Testis (tissue), 5 donors: ENCODE results near the gene C11orf65. TPM values are rescaled to one million over a fixed set of nuclear protein-coding genes. Genes with fewer than 3 reads are reported as not detected.

ENCODE experiments used
- DNase-seq: peaks from one replicate; pipeline ENCODE4 v3.0.0-alpha.2; 2019
- H3K27ac ChIP-seq, 2 donors: fragments of 200-600 bp; sonication (generic); one replicate each; pipeline ENCODE4 v1.5.1; 2019
- H3K27me3 ChIP-seq: fragments of 200-600 bp; sonication (generic); one replicate; pipeline ENCODE4 v1.5.1; 2019
- H3K36me3 ChIP-seq: fragments of 200-600 bp; sonication (generic); one replicate; pipeline ENCODE4 v1.5.1; 2017; ENCODE audit warnings: low read depth; ENCODE audit errors: missing control alignments
- H3K4me1 ChIP-seq: fragments of 200-600 bp; sonication (generic); one replicate; pipeline ENCODE4 v1.5.1; 2019
- H3K4me3 ChIP-seq, 2 donors: fragments of 200-600 bp; sonication (generic); one replicate each; pipeline ENCODE4 v1.5.1; 2017 to 2019
- H3K9me3 ChIP-seq: fragments of 200-600 bp; sonication (generic); one replicate; pipeline ENCODE4 v1.5.1; 2017
- CTCF ChIP-seq, 3 experiments: fragments of 450-650 bp in 2 of 3; fragments of 200-600 bp in 1 of 3; sonication (generic) in 1 of 3; IDR thresholded peaks; one replicate each; pipeline ENCODE4 v1.5.1; 2016 to 2019; ENCODE audit warnings: antibody characterized with exemption in 3 of 3, mild to moderate bottlenecking in 2 of 3, moderate library complexity in 1 of 3
- POLR2A ChIP-seq: fragments of 450-650 bp; IDR thresholded peaks from one replicate; pipeline ENCODE4 v1.6.1; 2017; ENCODE audit warnings: antibody characterized with exemption, mild to moderate bottlenecking, moderate library complexity
- WGBS, 2 donors: methylation state at CpG; one replicate each; pipeline ENCODE4 v1.1.5; 2018; 5-methylcytosine and 5-hydroxymethylcytosine counted together
- intact Hi-C: fragments of 100-400 bp; cut with DNase I; formaldehyde crosslinking; loops from one replicate; pipeline ENCODE4 v1.15.1; 2023; ENCODE audit warnings: low total_unique reads
- long read RNA-seq, 2 donors: transcript quantifications; one replicate each; lab custom pipeline, GENCODE V29; 2026
- polyA plus RNA-seq: library from polyadenylated mRNA; stranded (reverse); fragments of 350-450 nt; fragmentation: Illumina TruSeq; extraction: RNeasy Lipid Tissue Mini Kit (QIAGEN cat#74804); gene quantifications from one replicate; pipeline ENCODE4 v1.2.3, GENCODE V29; 2014; ENCODE audit warnings: low read depth, low replicate concordance; ENCODE audit not compliant: insufficient read depth
- total RNA-seq, 2 donors: library from RNA; depleted of rRNA; stranded (reverse); fragments of >200 nt; gene quantifications; one replicate each; pipeline ENCODE4 v1.2.3, GENCODE V29; 2016

Gene C11orf65
- total RNA-seq: 10 to 100 TPM; 22.1 to 48.9 TPM
- polyA plus RNA-seq: 69.7 TPM
- long read RNA-seq, donor 1, partial matches to known transcripts: 0 of 1 reads
- long read RNA-seq, donor 1, other reads (novel, unspliced or antisense): 0 of 1 reads
- long read RNA-seq, donor 2: 0 reads

GRCh38 chr11:108467091-108467823, at the start of gene C11orf65:
TSS of gene C11orf65 (minus strand) at chr11:108467529. CDS start at chr11:108461559, 5,970 bp downstream.
- 0% methylated on average over 24 to 35 of the region's 35 CpGs for WGBS, 2 donors
- intact Hi-C loops: no loop called here

GRCh38 chr11:108516125-108516524, 48.8 kb upstream of the C11orf65 start:
- H3K36me3 ChIP-seq: no peaks in the 10 kb centered on the region
- no peaks in the 10 kb centered on the region for H3K9me3 ChIP-seq
- no peak for DNase-seq
- TF ChIP-seq POLR2A (no peak), CTCF (IDR thresholded peaks at IDR 0.05) (no peak)
- no peaks in the 10 kb centered on the region for H3K27me3 ChIP-seq
- no peak overlapping the region for H3K27ac ChIP-seq
- no peaks in the 10 kb centered on the region for H3K4me1 ChIP-seq
- peak overlapping the region in 1 of 2 donors; percentile 23 for H3K4me3 ChIP-seq
- intact Hi-C loops: no loop called here
- 70 to 88% methylated on average over 4 of the region's 4 CpGs for WGBS, 2 donors

More at GRCh38 chr11:108467091-108467823, at the start of gene C11orf65:
- Histone ChIP-seq H3K36me3 (no peaks in the 10 kb centered on the region), H3K27ac (peak within 1 kb of the TSS; percentile 97 to 98), H3K4me3 (peak within 1 kb of the TSS; percentile 81 to 85), H3K27me3 (no peaks in the 10 kb centered on the region), H3K4me1 (no peaks in the 10 kb centered on the region), H3K9me3 (no peaks in the 10 kb centered on the region)
- TF ChIP-seq CTCF (IDR thresholded peaks at IDR 0.05): no peak
- TF ChIP-seq POLR2A: peak; percentile 86
- peak; percentile 99 for DNase-seq

- H3K27me3 ChIP-seq: no peaks in the 10 kb centered on the region
- TF ChIP-seq CTCF (IDR thresholded peaks at IDR 0.05) (no peak), POLR2A (no peak)
- 92 to 94% methylated on average over 2 of the region's 2 CpGs for WGBS, 2 donors
- peaks cover 3% of the 10 kb centered on the region for H3K4me1 ChIP-seq
- no peak overlapping the region for H3K4me3 ChIP-seq
- no peaks in the 10 kb centered on the region for H3K36me3 ChIP-seq
- H3K9me3 ChIP-seq: no peaks in the 10 kb centered on the region
- H3K27ac ChIP-seq: no peak overlapping the region
- intact Hi-C loops: no loop called here
- DNase-seq: no peak
Measured at GRCh38 chr11:108512708-108513107, 45.4 kb upstream of the C11orf65 start.

- H3K27ac ChIP-seq: no peak overlapping the region
- TF ChIP-seq CTCF (IDR thresholded peaks at IDR 0.05) (no peak), POLR2A (no peak)
- H3K9me3 ChIP-seq: no peaks in the 10 kb centered on the region
- H3K4me3 ChIP-seq: no peak overlapping the region
- H3K36me3 ChIP-seq: no peaks in the 10 kb centered on the region
- intact Hi-C loops: no loop called here
- DNase-seq: no peak
- H3K27me3 ChIP-seq: no peaks in the 10 kb centered on the region
- peaks cover 3% of the 10 kb centered on the region for H3K4me1 ChIP-seq
- 85 to 93% methylated on average over 2 of the region's 2 CpGs for WGBS, 2 donors
Measured at GRCh38 chr11:108511851-108512474, 44.6 kb upstream of the C11orf65 start.
